Measurements from ENCODE around the gene PPL.

Gene PPL

DNA sequence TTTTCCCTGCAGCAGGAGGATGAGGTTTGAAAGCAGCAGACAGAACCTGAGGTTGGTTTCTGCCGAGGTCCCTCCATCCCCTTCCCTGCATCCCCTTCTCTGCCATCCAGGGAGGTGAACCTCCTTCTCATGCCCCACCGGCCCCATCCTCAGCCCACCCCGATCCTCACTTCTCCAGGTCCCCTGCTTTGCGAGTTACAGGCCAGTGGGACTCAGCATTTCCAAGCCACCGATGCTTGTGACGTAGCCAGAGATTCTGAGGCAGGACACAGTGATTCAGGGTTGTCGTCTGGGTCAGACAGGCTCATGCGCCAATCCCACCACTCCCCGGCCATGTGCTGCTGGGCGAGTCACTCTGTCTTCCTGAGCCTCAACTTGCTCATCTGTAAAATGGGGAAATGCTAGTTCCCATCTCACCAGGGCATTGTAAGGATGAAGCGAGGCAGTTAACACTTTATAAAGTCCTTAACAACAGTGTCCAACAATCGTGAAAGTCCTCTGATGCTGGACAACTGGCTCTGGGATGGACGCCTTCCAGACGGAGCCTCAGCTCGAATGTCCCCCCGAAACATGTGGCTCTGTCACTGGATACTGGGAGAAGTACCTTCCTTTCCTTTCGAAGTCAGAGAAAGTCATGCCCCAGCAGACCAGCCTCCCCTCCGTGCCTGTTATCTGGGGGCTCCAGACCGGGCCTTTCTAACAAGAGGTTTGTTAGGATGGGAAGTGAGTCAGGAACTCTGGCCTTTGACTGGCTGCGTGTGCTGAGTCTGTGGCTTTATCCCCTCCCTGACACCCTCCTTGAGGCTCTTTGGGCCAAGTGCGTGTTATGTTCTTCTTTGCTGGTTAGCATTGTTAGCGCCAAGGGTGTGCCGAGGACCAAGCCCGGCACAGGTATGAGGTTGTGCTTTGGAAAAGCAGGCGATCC is 43.0 kb upstream of the PPL start:
- ChIA-PET CTCF (no interaction called here), POLR2A (ENCODE audit: low non-redundant PET) (interaction anchor here (0.7 kb wide), 1 partner anchor 55 kb away, joined by 4 read pairs; no protein-coding TSS in a partner anchor)
- no peak for DNase-seq (ENCODE audit: low spot score)
- no peak for TF ChIP-seq CTCF (conservative IDR thresholded peaks at IDR 0.05; ENCODE audit: low read depth)
- H3K27ac ChIP-seq: no peak overlapping the region

GRCh38 chr16:4979164-4979563 is 42.2 kb upstream of the PPL start:
- TF ChIP-seq CTCF (conservative IDR thresholded peaks at IDR 0.05; ENCODE audit: low read depth): no peak
- no peak overlapping the region for H3K27ac ChIP-seq
- CTCF ChIA-PET: no interaction called here
- POLR2A ChIA-PET (ENCODE audit: low non-redundant PET): interaction anchor here (0.7 kb wide), 1 partner anchor 55 kb away, joined by 4 read pairs; no protein-coding TSS in a partner anchor
- no peak for DNase-seq (ENCODE audit: low spot score)

DNA sequence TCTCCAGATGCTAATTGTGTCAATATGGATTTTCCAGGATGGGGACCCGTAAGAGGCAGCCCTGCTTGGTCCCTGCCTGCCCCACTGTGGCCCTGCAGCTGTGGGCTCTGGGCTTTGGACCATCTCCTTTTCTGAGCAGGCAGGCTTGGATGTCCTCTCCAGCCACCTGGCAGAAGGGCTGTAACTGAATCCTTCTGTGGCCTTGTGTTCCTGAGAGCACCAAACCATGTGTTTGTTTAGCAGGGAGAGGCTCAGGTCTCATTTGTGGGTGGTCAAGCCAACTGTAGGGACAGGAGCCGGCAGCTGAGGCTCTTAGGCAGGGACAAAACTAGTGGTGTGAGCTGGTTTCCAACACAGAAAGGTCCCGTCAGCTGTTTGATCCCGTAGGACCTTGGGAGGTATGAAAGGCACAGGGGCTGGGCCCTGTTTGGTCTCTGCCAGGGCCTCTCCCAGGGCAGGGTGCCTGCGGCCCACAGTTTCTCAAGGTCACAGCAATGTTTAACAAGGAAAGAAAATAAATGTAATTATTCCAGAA is 39.7 kb upstream of the PPL start:
- no peak overlapping the region for H3K27ac ChIP-seq
- CTCF ChIA-PET: no interaction called here
- DNase-seq (ENCODE audit: low spot score): no peak
- POLR2A ChIA-PET (ENCODE audit: low non-redundant PET): no interaction called here
- no peak for TF ChIP-seq CTCF (conservative IDR thresholded peaks at IDR 0.05; ENCODE audit: low read depth)

GRCh38 chr16:4976079-4976478 is 39.1 kb upstream of the PPL start:
- ChIA-PET CTCF (no interaction called here), POLR2A (ENCODE audit: low non-redundant PET) (no interaction called here)
- H3K27ac ChIP-seq: no peak overlapping the region
- DNase-seq (ENCODE audit: low spot score): no peak
- TF ChIP-seq CTCF (conservative IDR thresholded peaks at IDR 0.05; ENCODE audit: low read depth): no peak

GRCh38 chr16:4972938-4973587 is 36.1 kb upstream of the PPL start:
- TF ChIP-seq CTCF (conservative IDR thresholded peaks at IDR 0.05; ENCODE audit: low read depth): no peak
- no peak overlapping the region for H3K27ac ChIP-seq
- DNase-seq (ENCODE audit: low spot score): no peak
- POLR2A ChIA-PET (ENCODE audit: low non-redundant PET): no interaction called here
- CTCF ChIA-PET: no interaction called here

- ChIA-PET POLR2A (ENCODE audit: low non-redundant PET) (no interaction called here), CTCF (no interaction called here)
- DNase-seq (ENCODE audit: low spot score): no peak
- no peak overlapping the region for H3K27ac ChIP-seq
- no peak for TF ChIP-seq CTCF (conservative IDR thresholded peaks at IDR 0.05; ENCODE audit: low read depth)
Measured at GRCh38 chr16:4970010-4970409, 33.1 kb upstream of the PPL start.
